Osteoblast (primary cell): ENCODE data around the gene SLC25A20. TPM values are rescaled to one million over a fixed set of nuclear protein-coding genes. Genes with fewer than 3 reads are reported as not detected.

Experiments used
- DNase-seq: peaks from one replicate; pipeline ENCODE4 v3.0.0; 2011; ENCODE audit warnings: low spot score, mixed read lengths; ENCODE audit not compliant: insufficient read length; ENCODE audit errors: missing footprints
- H2AFZ ChIP-seq: 2 replicates; pipeline ENCODE4 v1.6.0; 2011; ENCODE audit warnings: mild to moderate bottlenecking, low read length
- H3K27ac ChIP-seq: 2 replicates; pipeline ENCODE4 v1.5.1; 2011; ENCODE audit warnings: mild to moderate bottlenecking, low read depth, low read length, moderate library complexity
- H3K27me3 ChIP-seq: 2 replicates; pipeline ENCODE4 v1.6.0; 2012; ENCODE audit warnings: mild to moderate bottlenecking, control low read depth, inconsistent platforms, low read length, moderate library complexity; ENCODE audit not compliant: insufficient read depth
- H3K36me3 ChIP-seq: 2 replicates; pipeline ENCODE4 v1.5.1; 2011; ENCODE audit warnings: mild to moderate bottlenecking, low read length, control low read depth, moderate library complexity; ENCODE audit not compliant: insufficient read depth
- H3K4me1 ChIP-seq: 2 replicates; pipeline ENCODE4 v1.5.1; 2011; ENCODE audit warnings: mild to moderate bottlenecking, low read length, control low read depth, moderate library complexity; ENCODE audit not compliant: insufficient read depth
- H3K4me2 ChIP-seq: 2 replicates; pipeline ENCODE4 v1.6.0; 2011; ENCODE audit warnings: mild to moderate bottlenecking, low read length; ENCODE audit not compliant: insufficient read depth
- H3K4me3 ChIP-seq: fragments of 200-600 bp; sonication (generic); 3 replicates; pipeline ENCODE4 v1.5.1; 2012; ENCODE audit warnings: mild to moderate bottlenecking, low read length, inconsistent platforms; ENCODE audit not compliant: insufficient read depth
- H3K79me2 ChIP-seq: 2 replicates; pipeline ENCODE4 v1.6.0; 2012; ENCODE audit warnings: mild to moderate bottlenecking, low read length, control low read depth, inconsistent platforms; ENCODE audit not compliant: insufficient read depth
- H3K9me3 ChIP-seq: 2 replicates; pipeline ENCODE4 v1.5.1; 2011; ENCODE audit warnings: low read depth, low read length, control low read depth
- H4K20me1 ChIP-seq: 2 replicates; pipeline ENCODE4 v1.6.0; 2012; ENCODE audit warnings: mild to moderate bottlenecking, low read length, control low read depth; ENCODE audit not compliant: insufficient read depth
- total RNA-seq: library from RNA; depleted of rRNA; stranded (reverse); fragments of >200 nt; gene quantifications from 2 replicates; pipeline ENCODE4 v1.2.3, GENCODE V29; 2012
- TF ChIP-seq, protein P1 (sequence below): IDR thresholded peaks from 2 replicates; pipeline ENCODE4 v1.5.1; 2011; ENCODE audit warnings: mild to moderate bottlenecking, low read depth, low read length, moderate library complexity; ENCODE audit errors: extremely low read depth

The SLC25A20 gene
- total RNA-seq, 1 donor = 11.9 TPM

DNA sequence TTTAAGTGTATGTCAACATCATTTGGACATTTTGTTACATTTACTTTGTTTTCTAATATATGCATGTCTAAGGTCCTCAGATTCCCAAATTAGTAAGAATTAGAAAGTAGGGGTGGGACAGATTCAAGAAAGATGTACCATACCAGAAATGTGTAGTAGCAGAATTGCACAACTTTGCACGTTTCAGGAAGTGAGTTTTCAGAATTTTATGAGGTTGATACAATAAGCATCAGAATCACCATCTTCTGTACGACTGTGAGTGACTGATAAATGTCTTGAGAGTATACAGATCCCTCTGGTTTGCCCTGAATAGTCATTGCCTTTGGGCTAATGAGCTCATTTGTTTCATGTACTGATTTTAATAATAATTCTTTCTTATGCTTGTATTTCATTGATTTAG, 29.2 kb upstream of the SLC25A20 start:
- H2AFZ ChIP-seq = no peak overlapping the region
- H3K27ac ChIP-seq = peak overlapping the region; percentile 9
- peaks cover 32% of the 10 kb centered on the region for H3K4me1 ChIP-seq
- peak overlapping the region; percentile 5 for H3K4me2 ChIP-seq
- H3K36me3 ChIP-seq = peaks cover 35% of the 10 kb centered on the region
- peaks cover 95% of the 10 kb centered on the region for H3K79me2 ChIP-seq
- DNase-seq = no peak
- TF ChIP-seq, protein P1, sequence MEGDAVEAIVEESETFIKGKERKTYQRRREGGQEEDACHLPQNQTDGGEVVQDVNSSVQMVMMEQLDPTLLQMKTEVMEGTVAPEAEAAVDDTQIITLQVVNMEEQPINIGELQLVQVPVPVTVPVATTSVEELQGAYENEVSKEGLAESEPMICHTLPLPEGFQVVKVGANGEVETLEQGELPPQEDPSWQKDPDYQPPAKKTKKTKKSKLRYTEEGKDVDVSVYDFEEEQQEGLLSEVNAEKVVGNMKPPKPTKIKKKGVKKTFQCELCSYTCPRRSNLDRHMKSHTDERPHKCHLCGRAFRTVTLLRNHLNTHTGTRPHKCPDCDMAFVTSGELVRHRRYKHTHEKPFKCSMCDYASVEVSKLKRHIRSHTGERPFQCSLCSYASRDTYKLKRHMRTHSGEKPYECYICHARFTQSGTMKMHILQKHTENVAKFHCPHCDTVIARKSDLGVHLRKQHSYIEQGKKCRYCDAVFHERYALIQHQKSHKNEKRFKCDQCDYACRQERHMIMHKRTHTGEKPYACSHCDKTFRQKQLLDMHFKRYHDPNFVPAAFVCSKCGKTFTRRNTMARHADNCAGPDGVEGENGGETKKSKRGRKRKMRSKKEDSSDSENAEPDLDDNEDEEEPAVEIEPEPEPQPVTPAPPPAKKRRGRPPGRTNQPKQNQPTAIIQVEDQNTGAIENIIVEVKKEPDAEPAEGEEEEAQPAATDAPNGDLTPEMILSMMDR = no peak
- H3K4me3 ChIP-seq = no peak overlapping the region
- no peaks in the 10 kb centered on the region for H3K9me3 ChIP-seq
- H4K20me1 ChIP-seq = peaks cover 50% of the 10 kb centered on the region
- H3K27me3 ChIP-seq = no peaks in the 10 kb centered on the region

DNA sequence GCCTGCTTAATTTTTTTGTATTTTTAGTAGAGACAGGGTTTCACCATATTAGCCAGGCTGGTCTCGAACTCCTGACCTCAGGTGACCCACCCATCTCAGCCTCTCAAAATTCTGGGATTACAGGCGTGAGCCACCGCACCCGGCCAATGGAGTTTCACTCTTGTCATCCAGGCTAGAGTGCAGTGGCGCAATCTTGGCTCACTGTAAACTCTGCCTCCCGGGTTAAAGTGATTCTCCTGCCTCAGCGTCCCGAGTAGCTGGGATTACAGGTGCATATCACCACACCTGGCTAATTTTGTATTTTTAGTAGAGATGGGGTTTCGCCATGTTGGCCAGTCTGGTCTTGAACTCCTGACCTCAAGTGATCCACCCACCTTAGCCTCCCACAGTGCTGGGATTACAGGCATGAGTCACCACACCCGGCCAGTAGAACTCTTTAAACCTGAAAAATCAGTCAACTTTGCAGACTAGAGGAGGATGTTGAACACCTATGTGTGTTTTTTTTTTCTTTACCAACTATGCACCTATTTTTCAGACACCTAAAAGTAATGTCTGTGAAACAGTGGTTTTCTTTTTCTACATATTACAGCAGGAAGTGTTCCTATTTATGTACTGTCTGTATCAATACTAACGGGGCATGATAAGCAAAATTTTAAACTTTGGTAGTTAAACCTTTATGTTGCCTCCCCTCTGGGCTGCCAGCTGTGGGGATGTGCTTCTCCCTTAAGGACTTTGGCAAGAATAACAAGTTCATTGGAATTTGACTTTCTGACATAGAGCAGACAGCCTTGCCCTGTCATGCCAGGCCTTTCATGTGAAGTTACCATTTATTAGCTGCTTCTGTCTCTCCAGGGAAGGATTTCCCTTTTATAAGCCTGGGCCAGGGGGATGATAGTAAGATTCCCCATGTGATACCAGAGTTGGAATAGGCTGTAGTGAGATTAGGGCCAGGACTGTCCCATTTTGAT, 28.0 kb upstream of the SLC25A20 start:
- H2AFZ ChIP-seq = no peak overlapping the region
- H3K4me1 ChIP-seq = peaks cover 32% of the 10 kb centered on the region
- H3K36me3 ChIP-seq = peaks cover 32% of the 10 kb centered on the region
- H3K27ac ChIP-seq = no peak overlapping the region
- TF ChIP-seq, protein P1 = no peak
- no peak overlapping the region for H3K4me3 ChIP-seq
- H3K79me2 ChIP-seq = peaks cover 94% of the 10 kb centered on the region
- H3K9me3 ChIP-seq = no peaks in the 10 kb centered on the region
- no peaks in the 10 kb centered on the region for H3K27me3 ChIP-seq
- H3K4me2 ChIP-seq = no peak overlapping the region
- DNase-seq = no peak
- H4K20me1 ChIP-seq = peaks cover 44% of the 10 kb centered on the region

DNA sequence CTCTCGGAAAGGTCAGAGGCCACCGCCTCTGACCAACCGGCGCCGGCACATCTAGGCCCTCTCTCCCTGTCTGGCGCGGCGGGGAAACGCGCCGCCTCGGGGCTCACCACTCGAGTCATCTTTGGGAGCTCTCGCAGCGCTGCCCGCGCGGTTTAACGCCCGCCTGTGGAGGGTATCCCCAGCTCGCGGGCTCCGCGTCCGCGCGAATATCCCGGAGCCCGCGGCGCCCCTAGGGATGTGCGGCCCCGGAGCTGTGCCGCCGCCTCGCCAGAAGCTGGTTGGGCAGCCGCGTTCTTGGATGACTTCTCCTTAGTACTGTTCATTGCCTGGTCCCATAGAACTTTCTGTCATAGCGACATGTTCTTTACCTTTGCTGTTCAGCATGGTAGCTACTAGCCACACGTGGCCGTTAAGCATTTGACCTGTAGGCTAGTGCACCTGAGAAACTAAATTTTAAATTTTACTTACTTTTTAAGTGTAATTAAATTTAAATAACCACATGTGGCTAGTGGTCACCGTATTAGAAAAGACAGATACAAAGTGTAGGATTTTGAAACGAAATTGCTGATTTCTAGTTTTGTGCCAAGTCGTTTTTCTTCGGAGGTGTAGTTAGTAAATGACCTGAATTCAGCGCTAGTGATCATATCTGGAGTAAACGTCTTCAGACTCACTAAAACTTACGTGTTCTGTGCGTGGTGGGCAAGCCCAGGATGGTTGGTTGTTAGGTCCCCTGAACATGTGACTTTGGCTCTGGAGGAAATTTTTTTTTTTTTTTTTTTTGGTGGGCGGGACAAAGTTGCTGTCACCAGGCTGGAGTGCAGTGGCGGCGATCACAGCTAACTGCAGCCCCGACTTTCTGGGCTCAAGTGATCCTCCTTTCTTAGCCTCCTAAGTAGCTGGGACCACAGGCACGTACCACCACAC, 20.8 kb upstream of the SLC25A20 start:
- Histone ChIP-seq H3K27me3 (no peaks in the 10 kb centered on the region), H3K79me2 (peaks cover 50% of the 10 kb centered on the region), H4K20me1 (peaks cover 22% of the 10 kb centered on the region), H3K27ac (peak overlapping the region; percentile 95), H3K9me3 (no peaks in the 10 kb centered on the region), H2AFZ (peak overlapping the region; percentile 99), H3K4me1 (peaks cover 16% of the 10 kb centered on the region), H3K36me3 (peaks cover 11% of the 10 kb centered on the region), H3K4me3 (peak overlapping the region; percentile 89), H3K4me2 (peak overlapping the region; percentile 91)
- TF ChIP-seq, protein P1 = no peak
- peak; percentile 91 for DNase-seq
